ENCODE results near the gene ISCU. TPM values are rescaled to one million over a fixed set of nuclear protein-coding genes. Genes with fewer than 3 reads are reported as not detected.

The ISCU gene
- total and polyA plus RNA-seq, 2 of the 8 experiments (the other 6 are each of a cell fraction or from before 2014, with no cell fraction given), result 72.1 to 78.1 TPM

DNA sequence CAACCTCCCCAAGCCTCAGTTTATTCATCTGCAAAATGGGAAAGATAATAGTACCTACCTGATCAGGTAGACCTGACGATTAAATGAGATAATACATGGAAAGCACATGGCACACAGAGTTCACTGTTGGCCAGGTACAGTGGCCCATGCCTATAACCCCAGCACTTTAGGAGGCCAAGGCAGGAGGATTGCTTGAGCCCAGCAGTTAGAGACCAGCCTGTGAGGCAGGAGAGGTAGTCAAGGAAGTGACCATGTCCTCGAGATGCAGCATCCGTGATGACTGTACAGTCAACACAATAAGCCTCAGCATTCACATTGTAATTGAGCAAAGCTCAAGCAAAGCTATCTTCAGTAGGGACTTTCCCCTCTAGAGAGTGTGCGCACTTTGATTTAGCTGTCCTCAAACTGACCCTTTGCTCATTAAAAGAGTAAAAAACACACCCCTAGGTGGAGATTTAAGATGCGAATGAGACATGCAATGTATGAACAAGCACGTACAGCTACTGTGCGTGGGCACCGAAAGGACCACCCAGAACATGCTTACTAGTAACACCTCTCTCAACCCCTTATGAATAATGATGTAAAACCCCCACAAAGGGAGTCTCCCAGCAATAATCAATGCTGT lies 9.9 kb downstream of the ISCU start:
- CTCF ChIA-PET (ENCODE audit: partially characterized antibody), result interaction anchor here (0.9 to 24.3 kb wide), 6 partner anchors 8 to 79 kb away, joined by 3 to 523 read pairs (median 5); no protein-coding TSS in a partner anchor
- Histone ChIP-seq H3K4ac (replicated peaks; ENCODE audit: insufficient read length, low read depth, low read length) (no peak overlapping the region), H3K18ac (ENCODE audit: extremely low read depth, low read length) (no peak overlapping the region), H2AFZ (ENCODE audit: low read length) (no peak overlapping the region), H3K56ac (replicated peaks; ENCODE audit: insufficient read length, low read depth, low read length) (no peak overlapping the region), H4K8ac (ENCODE audit: extremely low read depth, insufficient read depth, low read length) (no peak overlapping the region), H3K27ac (ENCODE audit: low read depth, low read length) (no peak overlapping the region), H3K4me2 (ENCODE audit: insufficient read depth in 1 of 2, low read depth in 2 of 2, low read length in 2 of 2) (no peak overlapping the region), H3K36me3 (ENCODE audit: control insufficient read depth in 2 of 4, insufficient read depth in 4 of 4, low read length in 3 of 4) (peaks cover 4 to 22% (median 17%) of the 10 kb centered on the region in 4 experiments; a peak in 7 of 8 replicates), H3K79me2 (ENCODE audit: control insufficient read depth in 1 of 2, insufficient read depth in 2 of 2, low read length in 2 of 2) (no peaks in the 10 kb centered on the region), H3K9ac (replicated peaks in 1 of 4; ENCODE audit: extremely low read depth in 1 of 4, low read depth in 3 of 4, low read length in 3 of 4) (no peak overlapping the region), H3K14ac (ENCODE audit: insufficient read length) (no peak overlapping the region), H3K27me3 (replicated peaks in 1 of 4; ENCODE audit: control insufficient read depth in 3 of 4, extremely low read depth in 1 of 4, insufficient read depth in 3 of 4, low read length in 3 of 4) (no peaks in the 10 kb centered on the region), H3K23ac (ENCODE audit: insufficient read length) (no peak overlapping the region), H2BK5ac (ENCODE audit: low read depth, low read length) (no peak overlapping the region), H3K4me1 (replicated peaks in 1 of 4; ENCODE audit: control insufficient read depth in 3 of 4, insufficient read depth in 4 of 4, low read length in 3 of 4) (no peaks in the 10 kb centered on the region), H2AK5ac (ENCODE audit: low read depth, low read length) (no peak overlapping the region; the same call in 1 of the 2 replicates), H2BK120ac (replicated peaks; ENCODE audit: low read depth, low read length) (no peak overlapping the region), H4K5ac (ENCODE audit: insufficient read length, low read depth, low read length) (no peak overlapping the region), H3K4me3 (ENCODE audit: extremely low read depth in 1 of 4, insufficient read depth in 2 of 4, low read depth in 3 of 4, low read length in 4 of 4) (no peak overlapping the region), H4K91ac (replicated peaks; ENCODE audit: insufficient read length, low read length) (no peak overlapping the region), H2BK12ac (ENCODE audit: low read depth, low read length) (0 out of 2 replicates have a peak overlapping the region, but pooled peaks have one; percentile 14), H2BK20ac (ENCODE audit: low read length) (no peak overlapping the region), H3K23me2 (ENCODE audit: low read depth, low read length) (peaks cover 2% of the 10 kb centered on the region; the same call in 1 of the 2 replicates), H3K9me3 (ENCODE audit: insufficient read depth in 2 of 2, low read depth in 1 of 2, low read length in 1 of 2) (no peaks in the 10 kb centered on the region), H4K20me1 (replicated peaks in 1 of 2; ENCODE audit: control insufficient read depth in 1 of 2, insufficient read depth in 2 of 2, low read length in 2 of 2) (peaks cover 0 to 1% of the 10 kb centered on the region in 2 experiments), H2BK15ac (ENCODE audit: low read length) (no peak overlapping the region), H3K79me1 (ENCODE audit: low read depth, low read length) (no peaks in the 10 kb centered on the region)
- FAIRE-seq (no peak), DNase-seq (ENCODE audit: low read depth in 1 of 2, low spot score in 2 of 2) (peak in 1 of 2 experiments; percentile 23)
- TF ChIP-seq ASH2L (IDR thresholded peaks at IDR 0.05; ENCODE audit: low read length) (no peak), KDM1A (IDR thresholded peaks at IDR 0.05; ENCODE audit: borderline replicate concordance, low read length) (peak; percentile 64; the same call in 1 of the 2 replicates), SP4 (IDR thresholded peaks at IDR 0.05; ENCODE audit: low read length) (no peak), SIN3A (conservative IDR thresholded peaks at IDR 0.05 in 1 of 2, IDR thresholded peaks at IDR 0.05 in 1 of 2; ENCODE audit: low read depth in 1 of 2, low read length in 2 of 2) (no peak), NRF1 (IDR thresholded peaks at IDR 0.05; ENCODE audit: low read depth, low read length) (no peak)
- TF ChIP-seq, protein P1, sequence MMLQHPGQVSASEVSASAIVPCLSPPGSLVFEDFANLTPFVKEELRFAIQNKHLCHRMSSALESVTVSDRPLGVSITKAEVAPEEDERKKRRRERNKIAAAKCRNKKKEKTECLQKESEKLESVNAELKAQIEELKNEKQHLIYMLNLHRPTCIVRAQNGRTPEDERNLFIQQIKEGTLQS (IDR thresholded peaks at IDR 0.05; ENCODE audit: insufficient read depth, low read depth, low read length), result no peak
- POLR2A ChIA-PET (ENCODE audit: partially characterized antibody), result no interaction called here
- 94% methylated on average over 8 of the region's 8 CpGs; no CpG with 5 or more reads in 1 of the 2 experiments for WGBS, 2 experiments (ENCODE audit: extremely low coverage in 1 of 2, insufficient coverage in 1 of 2, insufficient read length in 1 of 2, insufficient replicate concordance in 2 of 2, low coverage in 1 of 2, low lambda C conversion rate in 2 of 2, missing lambda C conversion rate in 1 of 2)

Measured in H1 (cell line).